SK-N-SH (cell line): ENCODE data around the gene PTGFRN. TPM values are rescaled to one million over a fixed set of nuclear protein-coding genes. Genes with fewer than 3 reads are reported as not detected.

Experiments used
- CTCF ChIA-PET: fragments of 300-600, 350-600 bp; formaldehyde crosslinking; extraction: SDS; loops from one replicate; lab custom pipeline; 2021; lab: Yijun Ruan, JAX
- POLR2A ChIA-PET: fragments of 350-600 bp; sonication (Branson Sonifier 250); formaldehyde crosslinking; extraction: SDS; loops from one replicate; lab custom pipeline; 2020; ENCODE audit warnings: antibody characterized with exemption, inconsistent platforms; lab: Yijun Ruan, JAX
- DNase-seq: peaks from one replicate; pipeline ENCODE4 v3.0.0; 2012
- H2AFZ ChIP-seq: fragments of 200-600 bp; sonication (generic); 2 replicates; pipeline ENCODE4 v1.8.1; 2016; ENCODE audit warnings: antibody characterized with exemption, mild to moderate bottlenecking, low read depth
- H3F3A ChIP-seq: fragments of 200-600 bp; sonication (generic); replicated peaks from 2 replicates; pipeline ENCODE3; 2016; ENCODE audit warnings: antibody characterized with exemption, mild to moderate bottlenecking; ENCODE audit not compliant: insufficient read depth
- H3K27ac ChIP-seq, 2 experiments: fragments of 200-500 bp in 1 of 2; fragments of 200-600 bp in 1 of 2; sonication (Bioruptor generic) in 1 of 2; sonication (generic), shearing (Covaris generic) in 1 of 2; 2 replicates each; pipeline versions ENCODE4 v1.5.1 to v1.6.1; 2014 to 2016; ENCODE audit warnings: low read depth in 2 of 2, inconsistent platforms in 1 of 2, low read length in 1 of 2, mild to moderate bottlenecking in 1 of 2, mixed read lengths in 1 of 2
- H3K27me3 ChIP-seq: fragments of 200-600 bp; sonication (generic), shearing (Covaris generic); 2 replicates; pipeline ENCODE4 v1.6.1; 2016; ENCODE audit warnings: mixed run types; ENCODE audit not compliant: insufficient read depth
- H3K36me3 ChIP-seq, 2 experiments: fragments of 200-500 bp in 1 of 2; fragments of 200-600 bp in 1 of 2; sonication (Bioruptor generic) in 1 of 2; sonication (generic) in 1 of 2; replicated peaks in 1 of 2; 2 replicates each; pipeline versions ENCODE3 to v1.5.1; 2014 to 2016; ENCODE audit warnings: low read length in 1 of 2, mild to moderate bottlenecking in 1 of 2; ENCODE audit not compliant: insufficient read depth in 2 of 2, control insufficient read depth in 1 of 2
- H3K4me1 ChIP-seq, 2 experiments: fragments of 200-500 bp in 1 of 2; fragments of 200-600 bp in 1 of 2; sonication (Bioruptor generic) in 1 of 2; sonication (generic), shearing (Covaris generic) in 1 of 2; 2 replicates each; pipeline versions ENCODE4 v1.5.1 to v1.6.1; 2014 to 2016; ENCODE audit warnings: low read depth in 1 of 2, low read length in 1 of 2, mixed run types in 1 of 2; ENCODE audit not compliant: insufficient read depth in 2 of 2, control insufficient read depth in 1 of 2
- H3K4me2 ChIP-seq: fragments of 200-600 bp; sonication (generic), shearing (Covaris generic); 2 replicates; pipeline ENCODE4 v1.6.1; 2017; ENCODE audit warnings: mixed run types
- H3K4me3 ChIP-seq, 2 experiments: fragments of 200-500 bp in 1 of 2; fragments of 200-600 bp in 1 of 2; sonication (Bioruptor generic) in 1 of 2; sonication (generic), shearing (Covaris generic) in 1 of 2; 2 replicates each; pipeline versions ENCODE4 v1.5.1 to v1.8.1; 2014 to 2016; ENCODE audit warnings: low read depth in 2 of 2, inconsistent platforms in 1 of 2, low read length in 1 of 2, mild to moderate bottlenecking in 1 of 2, mixed read lengths in 1 of 2, moderate library complexity in 1 of 2
- H3K79me2 ChIP-seq: fragments of 200-600 bp; sonication (generic); 2 replicates; pipeline ENCODE4 v1.8.1; 2017; ENCODE audit warnings: mild to moderate bottlenecking; ENCODE audit not compliant: insufficient read depth
- H3K9ac ChIP-seq: fragments of 200-600 bp; sonication (generic); 2 replicates; pipeline ENCODE4 v1.6.1; 2017; ENCODE audit warnings: mixed run types
- H3K9me2 ChIP-seq: fragments of 200-600 bp; sonication (generic); 2 replicates; pipeline ENCODE4 v1.6.1; 2017; ENCODE audit warnings: mixed run types
- H3K9me3 ChIP-seq: fragments of 200-600 bp; sonication (generic); 2 replicates; pipeline ENCODE4 v1.6.1; 2017; ENCODE audit warnings: mixed run types, mild to moderate bottlenecking, moderate library complexity
- H4K20me1 ChIP-seq: fragments of 200-600 bp; sonication (generic); 2 replicates; pipeline ENCODE4 v1.6.1; 2017; ENCODE audit warnings: mild to moderate bottlenecking, mixed run types; ENCODE audit not compliant: insufficient read depth
- CHD2 ChIP-seq: fragments of 150-350 bp; IDR thresholded peaks from 2 replicates; pipeline ENCODE4 v1.6.1; 2018; ENCODE audit warnings: low read length; ENCODE audit not compliant: partially characterized antibody
- CTCF ChIP-seq: fragments of 200-600 bp; sonication (generic); IDR thresholded peaks from 2 replicates; pipeline ENCODE4 v1.6.1; 2017; ENCODE audit warnings: antibody characterized with exemption, mild to moderate bottlenecking, moderate library complexity
- EP300 ChIP-seq, 2 experiments: IDR thresholded peaks; 2 replicates each; pipeline versions ENCODE4 v1.4.0 to v1.6.1; 2012; ENCODE audit warnings: borderline replicate concordance in 1 of 2, low read depth in 1 of 2, low read length in 1 of 2
- EZH2phosphoT487 ChIP-seq: fragments of 200-600 bp; sonication (generic); IDR thresholded peaks from 2 replicates; pipeline ENCODE4 v1.6.1; 2017; ENCODE audit warnings: low read depth, mixed run types, mild to moderate bottlenecking, antibody characterized with exemption, moderate library complexity, borderline replicate concordance
- FOXJ3 ChIP-seq: sonication (generic); formaldehyde crosslinking; IDR thresholded peaks from 2 replicates; pipeline ENCODE4 v1.5.1; 2020; ENCODE audit warnings: mild to moderate bottlenecking, missing genetic modification reagents
- FOXM1 ChIP-seq: IDR thresholded peaks from 2 replicates; pipeline ENCODE4 v1.4.0; 2012; ENCODE audit warnings: low read depth, mild to moderate bottlenecking
- GABPA ChIP-seq: IDR thresholded peaks from 2 replicates; pipeline ENCODE4 v1.4.0; 2012; ENCODE audit warnings: low read depth, mild to moderate bottlenecking
- IRF3 ChIP-seq: fragments of 150-350 bp; IDR thresholded peaks from 2 replicates; pipeline ENCODE4 v1.6.1; 2016; ENCODE audit warnings: mild to moderate bottlenecking, low read depth, low read length
- JUND ChIP-seq: IDR thresholded peaks from 2 replicates; pipeline ENCODE4 v1.4.0; 2012
- MEF2A ChIP-seq: IDR thresholded peaks from 2 replicates; pipeline ENCODE4 v1.4.0; 2012; ENCODE audit warnings: low read depth, borderline replicate concordance
- MXI1 ChIP-seq: IDR thresholded peaks from 2 replicates; pipeline ENCODE4 v1.6.1; 2012; ENCODE audit warnings: mild to moderate bottlenecking, low read depth, low read length, improper control_type of control experiment
- NFIC ChIP-seq: IDR thresholded peaks from 2 replicates; pipeline ENCODE4 v1.4.0; 2012; ENCODE audit warnings: borderline replicate concordance
- POLR2AphosphoS5 ChIP-seq: IDR thresholded peaks from 2 replicates; pipeline ENCODE4 v1.6.1; 2012; ENCODE audit warnings: low read depth, low read length
- RAD21 ChIP-seq: IDR thresholded peaks from 2 replicates; pipeline ENCODE4 v1.6.1; 2012; ENCODE audit warnings: mild to moderate bottlenecking, low read length
- REST ChIP-seq: IDR thresholded peaks from 2 replicates; pipeline ENCODE4 v1.6.1; 2012; ENCODE audit warnings: mild to moderate bottlenecking, low read depth, low read length, moderate library complexity
- RFX5 ChIP-seq: IDR thresholded peaks from 2 replicates; pipeline ENCODE4 v1.6.1; 2012; ENCODE audit warnings: mild to moderate bottlenecking, improper control_type of control experiment, low read length
- RXRA ChIP-seq: IDR thresholded peaks from 2 replicates; pipeline ENCODE4 v1.4.0; 2012; ENCODE audit warnings: low read depth, mild to moderate bottlenecking, borderline replicate concordance
- SIN3A ChIP-seq: IDR thresholded peaks from 2 replicates; pipeline ENCODE4 v1.6.1; 2012; ENCODE audit warnings: low read depth, mild to moderate bottlenecking, low read length, moderate library complexity, borderline replicate concordance
- TCF12 ChIP-seq: IDR thresholded peaks from 2 replicates; pipeline ENCODE4 v1.4.0; 2012
- TEAD4 ChIP-seq: IDR thresholded peaks from 2 replicates; pipeline ENCODE4 v1.4.0; 2012; ENCODE audit warnings: mild to moderate bottlenecking, borderline replicate concordance; ENCODE audit not compliant: insufficient read depth
- WGBS: methylation state at CpG from one replicate; pipeline ENCODE4 v1.1.6; 2017; ENCODE audit warnings: low lambda C conversion rate; 5-methylcytosine and 5-hydroxymethylcytosine counted together
- polyA plus RNA-seq, 3 experiments: library from polyadenylated mRNA; depleted of rRNA; stranded (reverse); fragments of >200 nt; gene quantifications; 2 replicates each; pipeline ENCODE4 v1.2.3, GENCODE V29; 2012

Gene PTGFRN
- polyA plus RNA-seq, 1 of the 3 experiments (the other 2 are of a cell fraction) = 22.4 TPM

DNA sequence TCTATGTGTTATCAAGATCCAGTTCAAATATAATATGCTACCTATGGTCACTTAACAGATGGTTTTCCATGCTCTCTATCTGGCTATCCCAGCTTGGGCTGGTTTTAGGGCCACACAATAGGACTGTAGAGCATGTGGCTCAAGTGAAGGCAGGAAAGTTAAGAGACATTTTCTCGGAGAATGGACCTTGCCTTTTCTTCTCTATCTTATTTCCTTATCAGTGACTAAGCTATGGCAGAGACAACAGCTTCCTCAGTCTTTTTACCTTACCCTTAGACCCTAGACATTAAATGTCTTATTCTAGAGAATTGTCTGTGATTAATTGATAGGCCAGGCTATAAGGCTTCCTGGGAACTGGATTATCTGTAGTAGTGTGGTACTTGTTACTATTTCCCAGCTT lies 120.0 kb downstream of the PTGFRN start (continued):
- TF ChIP-seq REST = no peak
- no peak for TF ChIP-seq EZH2phosphoT487
- no peak for TF ChIP-seq POLR2AphosphoS5

- Histone ChIP-seq H3K79me2 (no peaks in the 10 kb centered on the region), H3F3A (no peaks in the 10 kb centered on the region), H3K9me3 (no peaks in the 10 kb centered on the region), H2AFZ (no peak overlapping the region), H3K27ac (no peak overlapping the region), H3K4me1 (peaks cover 0 to 6% of the 10 kb centered on the region in 2 experiments; a peak in 1 of 4 replicates), H3K4me2 (no peak overlapping the region), H3K9me2 (no peaks in the 10 kb centered on the region), H3K27me3 (no peaks in the 10 kb centered on the region), H3K4me3 (no peak overlapping the region), H4K20me1 (no peaks in the 10 kb centered on the region), H3K9ac (no peak overlapping the region), H3K36me3 (no peaks in the 10 kb centered on the region)
- WGBS = 15% methylated on average over 1 of the region's 1 CpG
- CTCF ChIA-PET = no interaction called here
- POLR2A ChIA-PET = no interaction called here
- no peak for DNase-seq
- TF ChIP-seq RAD21 = no peak
- no peak for TF ChIP-seq CTCF
- no peak for TF ChIP-seq REST
- no peak for TF ChIP-seq RXRA
- no peak for TF ChIP-seq RFX5
- TF ChIP-seq POLR2AphosphoS5 = no peak
- no peak for TF ChIP-seq TCF12
- no peak for TF ChIP-seq IRF3
- no peak for TF ChIP-seq SIN3A
- TF ChIP-seq NFIC = no peak
- no peak for TF ChIP-seq FOXM1
- no peak for TF ChIP-seq CHD2
- no peak for TF ChIP-seq EP300 (IDR thresholded peaks at IDR 0.05; ENCODE audit: borderline replicate concordance in 1 of 2, low read depth in 1 of 2, low read length in 1 of 2)
- TF ChIP-seq GABPA = no peak
- TF ChIP-seq MEF2A = no peak
- TF ChIP-seq JUND = no peak
- TF ChIP-seq FOXJ3 = no peak
- TF ChIP-seq MXI1 = no peak
- no peak for TF ChIP-seq TEAD4
Measured at GRCh38 chr1:117030271-117030877, 120.7 kb downstream of the PTGFRN start.
